Measurements from ENCODE around the gene SATB2. TPM values are rescaled to one million over a fixed set of nuclear protein-coding genes. Genes with fewer than 3 reads are reported as not detected.

SATB2 gene
- total RNA-seq, 2 experiments from 2014 or later = 0.06 to 0.11 TPM

- Mint-ChIP-seq H3K27me3 (peaks cover 82% of the 10 kb centered on the region), H3K4me1 (peaks cover 2% of the 10 kb centered on the region), H3K36me3 (no peaks in the 10 kb centered on the region), H3K4me3 (no peak overlapping the region), H3K9me3 (peaks cover 1% of the 10 kb centered on the region), H3K27ac (peak overlapping the region; percentile 21)
- ATAC-seq (ENCODE audit: low read depth) (no peak), DNase-seq (no peak)
- POLR2A ChIA-PET = no interaction called here
Measured at GRCh38 chr2:199470672-199471442, 13.1 kb upstream of the SATB2 start.

DNA sequence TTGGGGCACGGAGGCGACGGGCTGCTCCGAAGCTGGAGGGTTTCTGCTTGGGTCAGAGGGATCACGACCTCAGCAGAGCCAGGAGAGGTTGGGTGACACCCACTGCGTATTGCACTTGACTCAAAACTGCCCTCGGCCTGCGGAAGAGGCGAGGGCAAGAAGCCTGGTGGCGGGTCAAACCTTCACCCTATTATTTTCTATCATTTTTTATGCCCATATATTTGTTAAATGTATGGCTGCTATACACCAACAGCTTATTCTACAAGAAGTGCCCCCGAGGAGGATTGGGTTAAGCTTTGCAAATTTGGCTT, 12.6 kb upstream of the SATB2 start:
- H3K27ac Mint-ChIP-seq = no peak overlapping the region
- DNase-seq = no peak
- POLR2A ChIA-PET = no interaction called here
- peaks cover 1% of the 10 kb centered on the region for H3K9me3 Mint-ChIP-seq
- peaks cover 2% of the 10 kb centered on the region for H3K4me1 Mint-ChIP-seq
- H3K4me3 Mint-ChIP-seq = no peak overlapping the region
- peaks cover 86% of the 10 kb centered on the region for H3K27me3 Mint-ChIP-seq
- ATAC-seq (ENCODE audit: low read depth) = no peak
- H3K36me3 Mint-ChIP-seq = no peaks in the 10 kb centered on the region

DNA sequence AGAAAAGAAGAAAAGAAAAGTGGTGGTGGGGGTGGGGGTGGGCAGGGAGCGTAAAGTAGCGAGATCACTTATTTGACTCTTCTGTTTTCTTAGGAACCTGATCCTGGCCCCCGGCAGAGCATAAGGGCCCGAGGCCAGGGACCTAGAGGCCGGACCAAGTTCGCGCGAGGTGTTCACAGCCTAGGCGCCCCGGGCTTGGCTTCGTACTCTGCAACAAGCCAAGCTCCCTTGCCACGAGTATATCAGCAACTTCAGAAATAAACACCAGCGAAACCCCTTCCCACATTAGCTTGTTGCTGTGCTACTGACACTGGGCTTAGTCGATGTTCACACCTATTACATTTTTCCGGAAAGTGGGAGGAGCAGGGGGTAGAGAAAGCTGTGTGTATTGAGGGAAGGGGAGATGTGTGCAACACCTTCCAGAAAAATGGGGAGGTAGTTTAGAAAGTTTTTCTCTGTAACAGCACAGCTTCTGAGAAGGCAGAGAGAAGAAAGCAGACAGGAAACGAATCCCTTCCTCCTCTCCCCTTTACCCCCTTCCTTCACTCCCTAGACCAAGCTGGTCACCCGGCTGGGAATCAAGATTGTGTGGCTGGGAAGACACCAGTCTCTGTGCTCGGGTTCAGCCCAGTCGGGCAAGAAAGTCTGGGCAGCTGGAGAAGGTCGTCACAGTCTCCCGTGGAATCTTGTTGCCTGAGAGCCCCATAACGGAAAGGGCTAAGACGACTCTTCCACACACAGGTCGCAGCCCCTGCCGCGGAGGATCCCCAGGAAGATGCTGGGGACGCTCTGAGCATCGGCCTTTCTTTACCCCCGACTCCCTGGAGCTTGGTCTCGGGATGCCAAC, 12.0 kb upstream of the SATB2 start:
- H3K36me3 Mint-ChIP-seq = peaks cover 2% of the 10 kb centered on the region
- H3K4me3 Mint-ChIP-seq = peak overlapping the region; percentile 13
- DNase-seq (no peak), ATAC-seq (ENCODE audit: low read depth) (no peak)
- H3K27ac Mint-ChIP-seq = peak overlapping the region; percentile 34
- H3K27me3 Mint-ChIP-seq = peaks cover 86% of the 10 kb centered on the region
- peaks cover 5% of the 10 kb centered on the region for H3K4me1 Mint-ChIP-seq
- POLR2A ChIA-PET = no interaction called here
- peaks cover 3% of the 10 kb centered on the region for H3K9me3 Mint-ChIP-seq

GRCh38 chr2:199468561-199469513, 11.1 kb upstream of the SATB2 start:
- H3K4me1 Mint-ChIP-seq = peaks cover 6% of the 10 kb centered on the region
- peak; percentile 42 for DNase-seq
- POLR2A ChIA-PET = no interaction called here

GRCh38 chr2:199467066-199467822, 9.5 kb upstream of the SATB2 start:
- Mint-ChIP-seq H3K36me3 (peaks cover 2% of the 10 kb centered on the region), H3K27ac (no peak overlapping the region), H3K9me3 (peaks cover 3% of the 10 kb centered on the region), H3K27me3 (peaks cover 90% of the 10 kb centered on the region), H3K4me1 (peaks cover 6% of the 10 kb centered on the region), H3K4me3 (no peak overlapping the region)
- POLR2A ChIA-PET = no interaction called here
- DNase-seq (no peak), ATAC-seq (ENCODE audit: low read depth) (no peak)

More at GRCh38 chr2:199468561-199469513, 11.1 kb upstream of the SATB2 start:
- Mint-ChIP-seq H3K27ac (peak overlapping the region; percentile 34), H3K27me3 (peaks cover 85% of the 10 kb centered on the region), H3K9me3 (peaks cover 3% of the 10 kb centered on the region), H3K36me3 (peaks cover 2% of the 10 kb centered on the region), H3K4me3 (peak overlapping the region; percentile 13)
- peak; percentile 39 for ATAC-seq (ENCODE audit: low read depth)

- Mint-ChIP-seq H3K36me3 (peaks cover 2% of the 10 kb centered on the region), H3K4me1 (peaks cover 6% of the 10 kb centered on the region), H3K9me3 (peaks cover 3% of the 10 kb centered on the region), H3K27me3 (peaks cover 87% of the 10 kb centered on the region), H3K4me3 (no peak overlapping the region), H3K27ac (no peak overlapping the region)
- POLR2A ChIA-PET = no interaction called here
- ATAC-seq (ENCODE audit: low read depth) (no peak), DNase-seq (no peak)
Measured at GRCh38 chr2:199466692-199467065, 8.9 kb upstream of the SATB2 start.

GRCh38 chr2:199465988-199466691, 8.4 kb upstream of the SATB2 start:
- H3K36me3 Mint-ChIP-seq = peaks cover 2% of the 10 kb centered on the region
- H3K4me1 Mint-ChIP-seq = peaks cover 6% of the 10 kb centered on the region
- ATAC-seq (ENCODE audit: low read depth) (no peak), DNase-seq (no peak)
- POLR2A ChIA-PET = no interaction called here
- no peak overlapping the region for H3K4me3 Mint-ChIP-seq
- H3K27me3 Mint-ChIP-seq = peaks cover 87% of the 10 kb centered on the region
- peaks cover 3% of the 10 kb centered on the region for H3K9me3 Mint-ChIP-seq
- no peak overlapping the region for H3K27ac Mint-ChIP-seq

GRCh38 chr2:199465390-199465789, 7.7 kb upstream of the SATB2 start:
- Mint-ChIP-seq H3K9me3 (peaks cover 3% of the 10 kb centered on the region), H3K27me3 (peaks cover 87% of the 10 kb centered on the region), H3K27ac (no peak overlapping the region), H3K4me3 (no peak overlapping the region), H3K4me1 (peaks cover 10% of the 10 kb centered on the region), H3K36me3 (peaks cover 2% of the 10 kb centered on the region)
- ATAC-seq (ENCODE audit: low read depth) (no peak), DNase-seq (no peak)
- POLR2A ChIA-PET = no interaction called here

- peaks cover 87% of the 10 kb centered on the region for H3K27me3 Mint-ChIP-seq
- POLR2A ChIA-PET = no interaction called here
- H3K4me1 Mint-ChIP-seq = peaks cover 16% of the 10 kb centered on the region
- peak overlapping the region; percentile 78 for H3K27ac Mint-ChIP-seq
- H3K9me3 Mint-ChIP-seq = peaks cover 3% of the 10 kb centered on the region
- H3K4me3 Mint-ChIP-seq = peak overlapping the region; percentile 20
- ATAC-seq (ENCODE audit: low read depth) (no peak), DNase-seq (no peak)
- H3K36me3 Mint-ChIP-seq = peaks cover 2% of the 10 kb centered on the region
Measured at GRCh38 chr2:199464606-199465352, 7.0 kb upstream of the SATB2 start.

DNA sequence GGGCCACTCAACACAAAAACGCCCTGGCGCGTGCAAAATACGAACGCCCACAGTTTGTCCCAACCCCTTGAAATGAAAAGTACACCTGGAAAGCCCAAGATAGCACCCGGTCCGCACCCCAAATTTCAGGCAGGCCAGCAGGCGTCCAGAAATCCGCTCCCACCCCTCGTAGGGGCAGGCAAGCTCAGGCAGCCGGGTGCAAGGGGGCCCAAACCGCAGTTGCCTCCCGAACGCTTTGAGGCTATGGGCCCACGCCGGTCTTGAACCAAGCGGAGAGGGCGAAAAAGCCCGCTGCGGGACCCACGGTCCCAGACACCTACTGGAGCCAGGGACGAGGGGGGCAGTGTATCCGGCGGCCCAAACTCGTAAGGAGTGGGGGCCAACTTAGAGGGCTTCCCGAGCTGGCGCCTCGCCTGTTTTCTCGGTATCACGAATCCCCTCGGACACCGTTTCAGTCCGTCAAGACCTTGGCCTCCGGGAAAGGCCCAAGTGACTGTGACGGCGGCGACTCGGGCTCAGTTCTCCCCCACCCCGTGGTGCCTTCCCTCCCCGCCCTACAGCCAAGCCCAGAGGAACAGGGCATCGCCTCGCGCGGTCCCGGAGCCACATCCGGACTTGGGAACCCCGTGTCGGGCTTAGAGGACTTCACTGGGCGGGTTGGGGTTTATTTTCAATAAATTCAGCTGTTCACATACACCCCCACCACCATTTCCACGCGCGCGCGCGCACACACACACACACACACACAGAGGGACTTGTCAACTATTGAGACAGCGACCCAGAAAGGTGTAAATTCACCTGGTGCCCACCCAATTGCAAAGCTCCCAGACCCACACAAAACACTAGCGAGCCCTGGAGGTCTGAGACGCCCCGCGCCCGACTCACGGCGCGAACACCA, 6.2 kb upstream of the SATB2 start:
- H3K27ac Mint-ChIP-seq = peak overlapping the region; percentile 38
- H3K4me1 Mint-ChIP-seq = peaks cover 20% of the 10 kb centered on the region
- ATAC-seq (ENCODE audit: low read depth) (no peak), DNase-seq (peak; percentile 40)
- H3K36me3 Mint-ChIP-seq = peaks cover 2% of the 10 kb centered on the region
- peak overlapping the region; percentile 39 for H3K4me3 Mint-ChIP-seq
- POLR2A ChIA-PET = no interaction called here
- peaks cover 83% of the 10 kb centered on the region for H3K27me3 Mint-ChIP-seq
- H3K9me3 Mint-ChIP-seq = peaks cover 2% of the 10 kb centered on the region

All from activated naive CD8-positive, alpha-beta T cell treated with anti-CD3 and anti-CD28 coated beads, Interleukin-2, amount 10 ng/mL, durations not matched to agents 7 days and 5 days (primary cell).